HEK293 (cell line): ENCODE data around the gene TMPRSS6.

ENCODE experiments used
- HOXC10 ChIP-seq: sonication (generic); formaldehyde crosslinking; IDR thresholded peaks from 2 replicates; pipeline ENCODE4 v1.8.1; 2023; ENCODE audit warnings: mild to moderate bottlenecking, missing genetic modification reagents
- KLF1 ChIP-seq: fragments of 450-650 bp; formaldehyde crosslinking; IDR thresholded peaks from 2 replicates; pipeline ENCODE4 v1.5.1; 2016; ENCODE audit warnings: missing biosample characterization, missing genetic modification characterization
- OSR2 ChIP-seq: fragments of 450-650 bp; formaldehyde crosslinking; IDR thresholded peaks from 2 replicates; pipeline ENCODE4 v1.5.1; 2016; ENCODE audit warnings: missing biosample characterization, missing genetic modification characterization
- OVOL3 ChIP-seq: fragments of 450-650 bp; formaldehyde crosslinking; IDR thresholded peaks from 2 replicates; pipeline ENCODE4 v1.5.1; 2016; ENCODE audit warnings: missing biosample characterization, missing genetic modification characterization
- RBAK ChIP-seq: fragments of 450-650 bp; formaldehyde crosslinking; IDR thresholded peaks from 2 replicates; pipeline ENCODE4 v1.5.1; 2016; ENCODE audit warnings: missing biosample characterization, missing genetic modification characterization
- REPIN1 ChIP-seq: fragments of 450-650 bp; formaldehyde crosslinking; IDR thresholded peaks from 2 replicates; pipeline ENCODE4 v1.5.1; 2017; ENCODE audit warnings: missing biosample characterization, missing genetic modification characterization, low read depth
- TRIM28 ChIP-seq: IDR thresholded peaks from 2 replicates; pipeline ENCODE4 v1.6.1; 2011; ENCODE audit warnings: low read length, control low read depth, borderline replicate concordance
- ZFP69B ChIP-seq: fragments of 450-650 bp; formaldehyde crosslinking; IDR thresholded peaks from 2 replicates; pipeline ENCODE4 v1.5.1; 2016; ENCODE audit warnings: missing biosample characterization, missing genetic modification characterization
- ZNF138 ChIP-seq: fragments of 450-650 bp; formaldehyde crosslinking; IDR thresholded peaks from 2 replicates; pipeline ENCODE4 v1.5.1; 2016; ENCODE audit warnings: missing biosample characterization, missing genetic modification characterization, borderline replicate concordance
- ZNF155 ChIP-seq: fragments of 450-650 bp; formaldehyde crosslinking; IDR thresholded peaks from 2 replicates; pipeline ENCODE4 v1.5.1; 2016; ENCODE audit warnings: missing biosample characterization, missing genetic modification characterization
- ZNF16 ChIP-seq: fragments of 450-650 bp; formaldehyde crosslinking; IDR thresholded peaks from 2 replicates; pipeline ENCODE4 v1.5.1; 2016; ENCODE audit warnings: low read depth, missing biosample characterization, missing genetic modification characterization
- ZNF169 ChIP-seq: fragments of 450-650 bp; formaldehyde crosslinking; IDR thresholded peaks from 2 replicates; pipeline ENCODE4 v1.5.1; 2016; ENCODE audit warnings: missing biosample characterization, missing genetic modification characterization
- ZNF248 ChIP-seq: fragments of 450-650 bp; formaldehyde crosslinking; IDR thresholded peaks from 2 replicates; pipeline ENCODE4 v1.5.1; 2017; ENCODE audit warnings: missing biosample characterization, missing genetic modification characterization
- ZNF324 ChIP-seq: fragments of 450-650 bp; formaldehyde crosslinking; IDR thresholded peaks from 2 replicates; pipeline ENCODE4 v1.5.1; 2016; ENCODE audit warnings: missing biosample characterization, missing genetic modification characterization
- ZNF341 ChIP-seq: fragments of 450-650 bp; formaldehyde crosslinking; IDR thresholded peaks from 2 replicates; pipeline ENCODE4; 2016; ENCODE audit warnings: low read depth, missing biosample characterization, missing genetic modification characterization
- ZNF350 ChIP-seq: fragments of 450-650 bp; formaldehyde crosslinking; IDR thresholded peaks from 2 replicates; pipeline ENCODE4 v1.5.0; 2017; ENCODE audit warnings: missing biosample characterization, mild to moderate bottlenecking, missing genetic modification characterization
- ZNF391 ChIP-seq: fragments of 450-650 bp; formaldehyde crosslinking; IDR thresholded peaks from 2 replicates; pipeline ENCODE4 v1.5.1; 2016; ENCODE audit warnings: low read depth, missing biosample characterization, missing genetic modification characterization, borderline replicate concordance
- ZNF600 ChIP-seq: fragments of 450-650 bp; formaldehyde crosslinking; IDR thresholded peaks from 2 replicates; pipeline ENCODE4 v1.5.1; 2016; ENCODE audit warnings: missing biosample characterization, missing genetic modification characterization
- ZNF623 ChIP-seq: fragments of 450-650 bp; formaldehyde crosslinking; IDR thresholded peaks from 2 replicates; pipeline ENCODE4 v1.5.1; 2016; ENCODE audit warnings: missing biosample characterization, missing genetic modification characterization
- ZNF654 ChIP-seq: fragments of 450-650 bp; formaldehyde crosslinking; IDR thresholded peaks from 2 replicates; pipeline ENCODE4 v1.5.1; 2016; ENCODE audit warnings: low read depth, missing biosample characterization, missing genetic modification characterization
- ZNF660 ChIP-seq: fragments of 450-650 bp; IDR thresholded peaks from 2 replicates; pipeline ENCODE4 v1.5.1; 2018; ENCODE audit warnings: missing biosample characterization, mild to moderate bottlenecking, missing genetic modification characterization
- ZNF777 ChIP-seq: fragments of 450-650 bp; formaldehyde crosslinking; IDR thresholded peaks from 2 replicates; pipeline ENCODE4 v1.5.1; 2017; ENCODE audit warnings: missing biosample characterization, missing genetic modification characterization, borderline replicate concordance
- TF ChIP-seq, protein P1 (sequence below): fragments of 450-650 bp; formaldehyde crosslinking; IDR thresholded peaks from 2 replicates; pipeline ENCODE4 v1.5.1; 2017; ENCODE audit warnings: missing biosample characterization, missing genetic modification characterization
- TF ChIP-seq, protein P2 (sequence below): fragments of 450-650 bp; formaldehyde crosslinking; optimal IDR thresholded peaks from 2 replicates; pipeline ENCODE3; 2016; ENCODE audit warnings: missing biosample characterization, mild to moderate bottlenecking, missing genetic modification characterization
- TF ChIP-seq, protein P3 (sequence below): fragments of 450-650 bp; formaldehyde crosslinking; IDR thresholded peaks from 2 replicates; pipeline ENCODE4; 2016; ENCODE audit warnings: missing biosample characterization, missing genetic modification characterization
- TF ChIP-seq, protein P4 (sequence below): fragments of 450-650 bp; formaldehyde crosslinking; IDR thresholded peaks from 2 replicates; pipeline ENCODE4 v1.5.1; 2016; ENCODE audit warnings: missing biosample characterization, missing genetic modification characterization
- TF ChIP-seq, protein P5 (sequence below): fragments of 450-650 bp; formaldehyde crosslinking; IDR thresholded peaks from 2 replicates; pipeline ENCODE4 v1.5.1; 2016; ENCODE audit warnings: missing biosample characterization, missing genetic modification characterization
- TF ChIP-seq, protein P6 (sequence below): fragments of 450-650 bp; IDR thresholded peaks from 2 replicates; pipeline ENCODE4 v1.5.1; 2018; ENCODE audit warnings: missing biosample characterization, missing genetic modification characterization

Gene TMPRSS6

DNA sequence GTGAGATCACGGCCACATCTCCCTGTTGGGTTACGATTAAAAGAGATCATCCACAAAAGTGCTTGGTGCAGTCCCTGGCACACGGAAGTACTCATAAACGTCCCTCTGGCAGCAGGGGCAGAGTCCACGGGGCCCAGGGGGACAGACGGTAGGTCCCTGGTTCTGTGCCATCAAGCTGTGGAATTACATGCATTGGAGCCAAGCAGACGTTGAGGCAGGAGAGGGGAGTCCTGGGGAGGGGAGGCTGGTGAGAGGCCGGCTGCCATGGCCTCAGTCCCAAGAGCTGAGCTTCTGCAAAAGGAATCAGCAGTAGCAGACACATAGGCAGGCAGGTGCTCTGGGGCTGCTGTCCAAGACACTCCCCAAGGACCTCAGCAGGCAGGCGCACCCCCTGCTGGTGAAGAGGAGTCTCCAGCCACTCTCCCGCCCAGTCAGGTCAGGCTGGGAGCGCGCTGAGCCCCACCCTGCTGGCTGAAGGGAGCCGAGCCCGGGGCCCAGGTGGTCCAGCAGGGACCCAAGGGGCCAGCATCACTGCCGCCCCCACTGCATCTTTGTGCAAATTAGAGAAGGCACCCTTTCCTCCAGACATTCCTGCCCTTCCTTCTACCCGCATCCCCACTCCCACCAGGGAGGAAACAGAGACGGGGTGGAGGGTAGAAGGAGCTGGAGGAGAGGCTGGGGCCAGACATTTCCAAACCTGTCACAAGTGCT, 65.5 kb downstream of the TMPRSS6 start (continued):
- TF ChIP-seq, protein P1, sequence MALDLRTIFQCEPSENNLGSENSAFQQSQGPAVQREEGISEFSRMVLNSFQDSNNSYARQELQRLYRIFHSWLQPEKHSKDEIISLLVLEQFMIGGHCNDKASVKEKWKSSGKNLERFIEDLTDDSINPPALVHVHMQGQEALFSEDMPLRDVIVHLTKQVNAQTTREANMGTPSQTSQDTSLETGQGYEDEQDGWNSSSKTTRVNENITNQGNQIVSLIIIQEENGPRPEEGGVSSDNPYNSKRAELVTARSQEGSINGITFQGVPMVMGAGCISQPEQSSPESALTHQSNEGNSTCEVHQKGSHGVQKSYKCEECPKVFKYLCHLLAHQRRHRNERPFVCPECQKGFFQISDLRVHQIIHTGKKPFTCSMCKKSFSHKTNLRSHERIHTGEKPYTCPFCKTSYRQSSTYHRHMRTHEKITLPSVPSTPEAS: no peak
- no peak for TF ChIP-seq ZNF350 (tag by site-specific recombination)
- TF ChIP-seq ZFP69B (tag by site-specific recombination): no peak
- TF ChIP-seq, protein P2, sequence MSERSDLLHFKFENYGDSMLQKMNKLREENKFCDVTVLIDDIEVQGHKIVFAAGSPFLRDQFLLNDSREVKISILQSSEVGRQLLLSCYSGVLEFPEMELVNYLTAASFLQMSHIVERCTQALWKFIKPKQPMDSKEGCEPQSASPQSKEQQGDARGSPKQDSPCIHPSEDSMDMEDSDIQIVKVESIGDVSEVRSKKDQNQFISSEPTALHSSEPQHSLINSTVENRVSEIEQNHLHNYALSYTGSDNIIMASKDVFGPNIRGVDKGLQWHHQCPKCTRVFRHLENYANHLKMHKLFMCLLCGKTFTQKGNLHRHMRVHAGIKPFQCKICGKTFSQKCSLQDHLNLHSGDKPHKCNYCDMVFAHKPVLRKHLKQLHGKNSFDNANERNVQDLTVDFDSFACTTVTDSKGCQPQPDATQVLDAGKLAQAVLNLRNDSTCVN (tag by site-specific recombination): peak; percentile 24
- TF ChIP-seq RBAK: no peak
- TF ChIP-seq ZNF623 (tag by site-specific recombination): no peak
- TF ChIP-seq ZNF155: no peak
- TF ChIP-seq ZNF600 (tag by site-specific recombination): no peak
- TF ChIP-seq ZNF169: no peak
- TF ChIP-seq ZNF654 (tag by site-specific recombination): peak; percentile 31; the same call in 1 of the 2 replicates
- TF ChIP-seq, protein P3, sequence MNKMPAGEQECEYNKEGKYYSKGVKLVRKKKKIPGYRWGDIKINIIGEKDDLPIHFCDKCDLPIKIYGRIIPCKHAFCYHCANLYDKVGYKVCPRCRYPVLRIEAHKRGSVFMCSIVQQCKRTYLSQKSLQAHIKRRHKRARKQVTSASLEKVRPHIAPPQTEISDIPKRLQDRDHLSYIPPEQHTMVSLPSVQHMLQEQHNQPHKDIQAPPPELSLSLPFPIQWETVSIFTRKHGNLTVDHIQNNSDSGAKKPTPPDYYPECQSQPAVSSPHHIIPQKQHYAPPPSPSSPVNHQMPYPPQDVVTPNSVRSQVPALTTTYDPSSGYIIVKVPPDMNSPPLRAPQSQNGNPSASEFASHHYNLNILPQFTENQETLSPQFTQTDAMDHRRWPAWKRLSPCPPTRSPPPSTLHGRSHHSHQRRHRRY: no peak
- TF ChIP-seq ZNF16: no peak
- peak; percentile 56 for TF ChIP-seq KLF1
- TF ChIP-seq ZNF248 (tag by site-specific recombination): no peak
- TF ChIP-seq ZNF777: no peak
- no peak for TF ChIP-seq TRIM28
- no peak for TF ChIP-seq ZNF391 (tag by site-specific recombination)
- TF ChIP-seq ZNF324 (tag by site-specific recombination): no peak
- TF ChIP-seq ZNF138 (tag by site-specific recombination): no peak
- TF ChIP-seq REPIN1 (tag by site-specific recombination): no peak
- no peak for TF ChIP-seq HOXC10 (CRISPR knock-in tag)
- TF ChIP-seq, protein P4, sequence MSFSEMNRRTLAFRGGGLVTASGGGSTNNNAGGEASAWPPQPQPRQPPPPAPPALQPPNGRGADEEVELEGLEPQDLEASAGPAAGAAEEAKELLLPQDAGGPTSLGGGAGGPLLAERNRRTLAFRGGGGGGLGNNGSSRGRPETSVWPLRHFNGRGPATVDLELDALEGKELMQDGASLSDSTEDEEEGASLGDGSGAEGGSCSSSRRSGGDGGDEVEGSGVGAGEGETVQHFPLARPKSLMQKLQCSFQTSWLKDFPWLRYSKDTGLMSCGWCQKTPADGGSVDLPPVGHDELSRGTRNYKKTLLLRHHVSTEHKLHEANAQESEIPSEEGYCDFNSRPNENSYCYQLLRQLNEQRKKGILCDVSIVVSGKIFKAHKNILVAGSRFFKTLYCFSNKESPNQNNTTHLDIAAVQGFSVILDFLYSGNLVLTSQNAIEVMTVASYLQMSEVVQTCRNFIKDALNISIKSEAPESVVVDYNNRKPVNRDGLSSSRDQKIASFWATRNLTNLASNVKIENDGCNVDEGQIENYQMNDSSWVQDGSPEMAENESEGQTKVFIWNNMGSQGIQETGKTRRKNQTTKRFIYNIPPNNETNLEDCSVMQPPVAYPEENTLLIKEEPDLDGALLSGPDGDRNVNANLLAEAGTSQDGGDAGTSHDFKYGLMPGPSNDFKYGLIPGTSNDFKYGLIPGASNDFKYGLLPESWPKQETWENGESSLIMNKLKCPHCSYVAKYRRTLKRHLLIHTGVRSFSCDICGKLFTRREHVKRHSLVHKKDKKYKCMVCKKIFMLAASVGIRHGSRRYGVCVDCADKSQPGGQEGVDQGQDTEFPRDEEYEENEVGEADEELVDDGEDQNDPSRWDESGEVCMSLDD: no peak
- TF ChIP-seq OSR2 (tag by site-specific recombination): peak; percentile 60
- TF ChIP-seq OVOL3 (tag by site-specific recombination): no peak
- no peak for TF ChIP-seq ZNF660 (tag by site-specific recombination)
- TF ChIP-seq, protein P5, sequence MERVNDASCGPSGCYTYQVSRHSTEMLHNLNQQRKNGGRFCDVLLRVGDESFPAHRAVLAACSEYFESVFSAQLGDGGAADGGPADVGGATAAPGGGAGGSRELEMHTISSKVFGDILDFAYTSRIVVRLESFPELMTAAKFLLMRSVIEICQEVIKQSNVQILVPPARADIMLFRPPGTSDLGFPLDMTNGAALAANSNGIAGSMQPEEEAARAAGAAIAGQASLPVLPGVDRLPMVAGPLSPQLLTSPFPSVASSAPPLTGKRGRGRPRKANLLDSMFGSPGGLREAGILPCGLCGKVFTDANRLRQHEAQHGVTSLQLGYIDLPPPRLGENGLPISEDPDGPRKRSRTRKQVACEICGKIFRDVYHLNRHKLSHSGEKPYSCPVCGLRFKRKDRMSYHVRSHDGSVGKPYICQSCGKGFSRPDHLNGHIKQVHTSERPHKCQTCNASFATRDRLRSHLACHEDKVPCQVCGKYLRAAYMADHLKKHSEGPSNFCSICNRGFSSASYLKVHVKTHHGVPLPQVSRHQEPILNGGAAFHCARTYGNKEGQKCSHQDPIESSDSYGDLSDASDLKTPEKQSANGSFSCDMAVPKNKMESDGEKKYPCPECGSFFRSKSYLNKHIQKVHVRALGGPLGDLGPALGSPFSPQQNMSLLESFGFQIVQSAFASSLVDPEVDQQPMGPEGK: peak; percentile 12; the same call in 1 of the 2 replicates
- TF ChIP-seq ZNF341: peak; percentile 20; the same call in 1 of the 2 replicates
- TF ChIP-seq, protein P6, sequence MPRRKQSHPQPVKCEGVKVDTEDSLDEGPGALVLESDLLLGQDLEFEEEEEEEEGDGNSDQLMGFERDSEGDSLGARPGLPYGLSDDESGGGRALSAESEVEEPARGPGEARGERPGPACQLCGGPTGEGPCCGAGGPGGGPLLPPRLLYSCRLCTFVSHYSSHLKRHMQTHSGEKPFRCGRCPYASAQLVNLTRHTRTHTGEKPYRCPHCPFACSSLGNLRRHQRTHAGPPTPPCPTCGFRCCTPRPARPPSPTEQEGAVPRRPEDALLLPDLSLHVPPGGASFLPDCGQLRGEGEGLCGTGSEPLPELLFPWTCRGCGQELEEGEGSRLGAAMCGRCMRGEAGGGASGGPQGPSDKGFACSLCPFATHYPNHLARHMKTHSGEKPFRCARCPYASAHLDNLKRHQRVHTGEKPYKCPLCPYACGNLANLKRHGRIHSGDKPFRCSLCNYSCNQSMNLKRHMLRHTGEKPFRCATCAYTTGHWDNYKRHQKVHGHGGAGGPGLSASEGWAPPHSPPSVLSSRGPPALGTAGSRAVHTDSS (tag by site-specific recombination): no peak
